Fibroblast of the aortic adventitia (primary cell): ENCODE results near the gene SSPN. TPM values are rescaled to one million over a fixed set of nuclear protein-coding genes. Genes with fewer than 3 reads are reported as not detected.
A peak's percentile ranks its signal among the peaks of the same experiment; 100 is the strongest.

ENCODE experiments used
- DNase-seq: peaks from one replicate; pipeline ENCODE4 v3.0.0-alpha.2; 2010; ENCODE audit warnings: low read depth
- H3K4me3 ChIP-seq: 2 replicates; pipeline ENCODE4 v1.5.1; 2011; ENCODE audit warnings: low read depth, mild to moderate bottlenecking, control low read depth, low read length, moderate library complexity
- total RNA-seq: library from RNA; depleted of rRNA; stranded (reverse); fragments of >200 nt; gene quantifications from 2 replicates; pipeline ENCODE4 v1.2.3, GENCODE V29; 2012; ENCODE audit warnings: low replicate concordance
- TF ChIP-seq, protein P1 (sequence below): IDR thresholded peaks from 2 replicates; pipeline ENCODE4 v1.5.1; 2011; ENCODE audit warnings: mild to moderate bottlenecking, low read length, control low read depth, inconsistent platforms; ENCODE audit not compliant: insufficient read depth

Gene SSPN
- total RNA-seq, 1 donor, result 23.0 TPM

DNA sequence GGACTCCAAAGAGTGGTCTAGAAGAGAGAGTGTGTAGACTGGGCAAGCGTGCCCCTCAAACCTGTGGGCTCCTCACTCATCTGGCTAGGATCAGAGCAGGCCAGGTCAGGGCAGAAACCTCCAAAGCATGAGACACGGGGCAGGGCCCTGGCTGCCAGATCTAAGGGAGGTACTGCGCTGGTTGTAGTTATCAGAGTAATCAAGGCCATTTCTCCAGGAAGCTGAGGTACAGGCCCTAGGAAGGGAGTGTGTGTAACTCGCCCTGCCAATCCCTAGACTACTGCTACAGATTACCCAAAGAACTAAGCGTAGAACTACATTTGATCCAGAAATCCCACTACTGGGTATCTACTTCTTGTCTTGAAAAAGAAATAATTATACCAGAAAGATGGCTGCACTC, 84.5 kb downstream of the SSPN start:
- TF ChIP-seq, protein P1, sequence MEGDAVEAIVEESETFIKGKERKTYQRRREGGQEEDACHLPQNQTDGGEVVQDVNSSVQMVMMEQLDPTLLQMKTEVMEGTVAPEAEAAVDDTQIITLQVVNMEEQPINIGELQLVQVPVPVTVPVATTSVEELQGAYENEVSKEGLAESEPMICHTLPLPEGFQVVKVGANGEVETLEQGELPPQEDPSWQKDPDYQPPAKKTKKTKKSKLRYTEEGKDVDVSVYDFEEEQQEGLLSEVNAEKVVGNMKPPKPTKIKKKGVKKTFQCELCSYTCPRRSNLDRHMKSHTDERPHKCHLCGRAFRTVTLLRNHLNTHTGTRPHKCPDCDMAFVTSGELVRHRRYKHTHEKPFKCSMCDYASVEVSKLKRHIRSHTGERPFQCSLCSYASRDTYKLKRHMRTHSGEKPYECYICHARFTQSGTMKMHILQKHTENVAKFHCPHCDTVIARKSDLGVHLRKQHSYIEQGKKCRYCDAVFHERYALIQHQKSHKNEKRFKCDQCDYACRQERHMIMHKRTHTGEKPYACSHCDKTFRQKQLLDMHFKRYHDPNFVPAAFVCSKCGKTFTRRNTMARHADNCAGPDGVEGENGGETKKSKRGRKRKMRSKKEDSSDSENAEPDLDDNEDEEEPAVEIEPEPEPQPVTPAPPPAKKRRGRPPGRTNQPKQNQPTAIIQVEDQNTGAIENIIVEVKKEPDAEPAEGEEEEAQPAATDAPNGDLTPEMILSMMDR, result no peak
- H3K4me3 ChIP-seq, result no peak overlapping the region
- DNase-seq, result no peak

DNA sequence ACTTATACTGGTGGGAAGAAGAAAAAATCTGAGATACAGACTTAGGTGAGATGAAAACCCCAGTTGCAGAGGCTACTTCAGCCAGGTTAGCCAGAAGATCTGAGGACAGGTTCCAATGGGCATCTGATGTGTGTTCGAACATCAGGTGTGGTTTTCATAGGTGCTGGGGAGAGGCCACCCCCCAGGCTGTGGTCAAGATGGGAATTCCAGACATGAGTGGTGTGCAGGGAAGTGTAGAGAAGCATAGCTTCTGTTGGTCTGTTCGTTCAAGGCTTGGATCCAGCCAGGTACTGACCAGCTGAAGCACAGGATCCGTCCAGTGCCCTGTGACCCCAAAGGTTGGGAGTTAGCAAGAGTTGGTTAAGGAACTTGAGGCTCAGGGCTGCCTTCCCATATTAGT, 85.5 kb downstream of the SSPN start:
- H3K4me3 ChIP-seq, result no peak overlapping the region
- TF ChIP-seq, protein P1, result no peak
- DNase-seq, result no peak

DNA sequence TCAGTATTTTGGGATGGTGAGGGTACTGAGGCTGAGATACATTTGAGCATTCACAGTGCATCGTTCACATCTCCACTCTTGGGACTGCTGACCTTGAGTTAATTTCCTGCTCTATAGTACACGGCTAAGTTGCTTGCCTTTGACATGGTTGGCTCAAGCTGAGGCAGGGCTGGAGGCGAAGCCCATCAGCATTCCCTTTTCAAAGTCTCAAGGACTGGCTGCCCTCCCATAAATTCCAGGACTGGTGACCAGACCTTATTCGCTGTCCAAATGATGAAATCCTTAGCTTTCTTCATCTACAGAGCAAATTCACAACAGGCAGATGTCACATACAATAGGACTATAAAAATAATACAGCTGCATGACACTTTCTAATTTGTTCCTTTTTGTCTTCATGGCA, 85.9 kb downstream of the SSPN start:
- TF ChIP-seq, protein P1, result no peak
- no peak overlapping the region for H3K4me3 ChIP-seq
- peak; percentile 60 for DNase-seq

DNA sequence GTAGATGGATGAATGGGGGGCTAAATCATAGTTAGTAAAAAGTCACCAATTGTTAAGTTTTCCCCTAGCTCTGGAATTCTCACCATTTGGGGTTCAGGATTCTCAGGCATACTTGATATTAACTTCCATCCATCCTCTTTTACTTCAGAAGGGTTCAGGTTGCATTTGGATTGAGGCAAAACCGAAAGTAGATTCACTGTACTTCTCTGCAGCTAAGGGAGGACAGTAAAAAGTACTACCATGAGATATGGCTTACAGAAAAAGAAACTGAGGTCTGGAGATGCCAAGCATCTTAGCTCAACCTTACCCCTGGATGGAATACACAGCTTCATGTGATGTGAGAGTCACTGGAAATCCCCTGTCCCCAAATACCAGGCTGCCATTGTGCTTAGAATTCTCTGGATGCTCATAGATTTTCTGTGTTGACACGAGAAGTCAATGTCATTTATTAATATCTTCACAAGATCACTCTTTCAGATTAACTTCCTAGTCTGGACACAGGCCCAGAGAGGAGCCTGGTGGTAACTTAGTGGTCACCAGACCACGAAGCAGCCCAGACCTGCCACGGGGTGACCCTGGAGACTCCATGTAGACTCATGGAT, 87.1 kb downstream of the SSPN start:
- no peak overlapping the region for H3K4me3 ChIP-seq
- TF ChIP-seq, protein P1, result no peak
- DNase-seq, result no peak

DNA sequence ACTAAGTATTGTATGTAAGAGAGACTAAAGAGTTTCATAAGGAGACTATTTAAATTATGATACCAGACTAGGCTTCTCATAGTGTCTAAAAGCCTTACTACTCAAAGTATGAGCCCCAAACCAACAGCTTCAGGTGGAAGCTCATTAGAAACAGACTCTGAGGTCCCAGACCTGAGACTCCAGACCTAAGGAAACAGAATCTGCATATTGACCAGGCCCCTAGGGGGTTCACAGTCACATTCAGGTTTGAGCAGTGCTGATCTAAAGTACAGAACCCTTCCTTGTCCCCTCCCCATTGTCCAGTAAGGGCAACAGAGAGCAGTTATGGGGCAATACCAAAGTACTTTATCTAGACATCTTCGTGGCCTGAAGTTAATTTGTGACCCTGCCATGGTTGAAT, 87.7 kb downstream of the SSPN start:
- DNase-seq, result no peak
- no peak overlapping the region for H3K4me3 ChIP-seq
- TF ChIP-seq, protein P1, result no peak

DNA sequence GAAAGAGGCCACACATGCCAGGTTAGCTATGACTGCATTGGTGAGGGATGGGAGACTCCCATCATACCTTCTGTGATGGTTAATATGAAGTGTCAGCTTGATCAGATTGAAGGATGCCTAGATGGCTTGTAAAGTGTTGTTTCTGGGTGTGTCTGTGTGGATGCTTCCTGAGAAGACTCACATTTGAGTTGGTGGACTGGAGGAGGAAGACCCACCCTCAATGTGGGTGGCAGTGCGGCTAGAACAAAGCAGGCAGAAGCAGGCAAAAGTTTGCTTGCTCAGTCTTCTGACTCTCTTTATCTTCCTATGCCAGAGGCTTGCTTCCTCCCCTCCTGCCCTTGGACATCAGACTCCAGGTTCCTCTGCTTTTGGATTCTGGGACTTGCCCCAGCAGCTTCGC, 88.2 kb downstream of the SSPN start:
- TF ChIP-seq, protein P1, result no peak
- no peak for DNase-seq
- H3K4me3 ChIP-seq, result no peak overlapping the region

DNA sequence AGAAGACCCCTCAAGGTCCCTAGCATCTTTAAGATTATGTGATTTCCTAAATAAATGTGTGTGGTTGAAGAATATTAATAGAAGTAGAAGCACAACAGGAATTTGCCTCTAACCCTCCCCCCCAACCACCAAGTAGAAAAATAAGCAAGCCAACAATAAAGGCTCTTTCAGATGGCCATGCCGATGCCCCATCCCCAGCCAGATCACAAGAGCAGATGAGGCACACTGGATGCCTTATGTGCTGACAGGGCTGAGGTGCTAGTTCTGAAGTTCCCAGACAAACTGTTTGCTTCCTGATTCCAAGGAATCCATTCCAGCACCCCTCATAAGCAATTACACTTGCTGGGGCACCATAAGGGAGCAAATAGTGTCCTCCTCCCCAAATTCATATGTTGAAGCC, 90.0 kb downstream of the SSPN start:
- no peak for DNase-seq
- H3K4me3 ChIP-seq, result no peak overlapping the region
- TF ChIP-seq, protein P1, result no peak
